ENCODE results near the gene NARS2.
A peak's percentile ranks its signal among the peaks of the same experiment; 100 is the strongest.

- TF ChIP-seq CTCF (IDR thresholded peaks at IDR 0.05; ENCODE audit: insufficient read depth, low read length, poor library complexity, severe bottlenecking) (peak; percentile 53), EZH2phosphoT487 (conservative IDR thresholded peaks at IDR 0.05; ENCODE audit: low read length) (no peak)
Observed at GRCh38 chr11:78414321-78415051, 160.2 kb downstream of the NARS2 start.

Measured in SU-DHL-6 (cell line).